DND-41 (cell line): ENCODE data around the gene CACNA1H.

Experiments
- EZH2 ChIP-seq: IDR thresholded peaks from 3 replicates; pipeline ENCODE4 v1.6.1; 2012; ENCODE audit warnings: borderline replicate concordance, low read depth, mild to moderate bottlenecking, moderate library complexity, low read length, inconsistent platforms; ENCODE audit not compliant: severe bottlenecking
- TF ChIP-seq, protein P1 (sequence below): IDR thresholded peaks from 2 replicates; pipeline ENCODE4 v1.5.1; 2012; ENCODE audit warnings: borderline replicate concordance, low read length, moderate library complexity, mild to moderate bottlenecking; ENCODE audit not compliant: poor library complexity, severe bottlenecking; ENCODE audit errors: extremely low read depth

DNA sequence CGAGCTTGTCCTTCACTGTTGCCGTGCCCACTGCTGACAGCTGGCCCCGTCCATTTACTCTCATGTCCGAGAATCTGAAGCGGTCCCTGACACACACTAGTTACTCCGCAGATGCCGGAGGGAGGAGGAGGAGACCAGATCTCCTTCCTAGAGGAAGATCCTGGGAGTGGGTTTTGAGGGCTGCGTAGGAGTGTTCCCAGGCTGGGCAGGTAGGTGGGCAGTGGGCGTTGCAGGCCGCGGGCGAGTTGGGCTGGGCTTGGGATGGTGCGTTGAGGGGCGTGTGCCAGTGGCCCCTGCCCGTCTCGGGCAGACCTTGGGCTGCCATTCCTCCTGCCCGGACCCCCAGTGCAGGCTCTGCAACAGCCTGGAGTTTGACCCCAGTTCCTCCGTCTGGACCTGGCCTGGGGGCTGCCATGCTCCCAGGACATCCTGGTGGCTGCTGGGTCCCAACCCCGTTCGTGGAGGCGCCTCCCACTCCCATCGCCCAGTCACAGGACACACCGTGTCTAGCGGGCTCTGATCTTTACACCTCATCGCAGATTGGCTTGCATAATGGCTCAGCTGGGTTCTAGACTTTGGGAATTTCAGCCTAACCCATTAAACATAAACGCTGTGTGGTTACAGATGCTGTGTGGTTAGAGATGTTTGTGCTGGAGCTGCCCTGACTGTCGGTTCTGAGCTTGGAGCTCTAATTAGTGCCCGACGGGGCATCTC is 22.8 kb downstream of the CACNA1H start:
- TF ChIP-seq, protein P1, sequence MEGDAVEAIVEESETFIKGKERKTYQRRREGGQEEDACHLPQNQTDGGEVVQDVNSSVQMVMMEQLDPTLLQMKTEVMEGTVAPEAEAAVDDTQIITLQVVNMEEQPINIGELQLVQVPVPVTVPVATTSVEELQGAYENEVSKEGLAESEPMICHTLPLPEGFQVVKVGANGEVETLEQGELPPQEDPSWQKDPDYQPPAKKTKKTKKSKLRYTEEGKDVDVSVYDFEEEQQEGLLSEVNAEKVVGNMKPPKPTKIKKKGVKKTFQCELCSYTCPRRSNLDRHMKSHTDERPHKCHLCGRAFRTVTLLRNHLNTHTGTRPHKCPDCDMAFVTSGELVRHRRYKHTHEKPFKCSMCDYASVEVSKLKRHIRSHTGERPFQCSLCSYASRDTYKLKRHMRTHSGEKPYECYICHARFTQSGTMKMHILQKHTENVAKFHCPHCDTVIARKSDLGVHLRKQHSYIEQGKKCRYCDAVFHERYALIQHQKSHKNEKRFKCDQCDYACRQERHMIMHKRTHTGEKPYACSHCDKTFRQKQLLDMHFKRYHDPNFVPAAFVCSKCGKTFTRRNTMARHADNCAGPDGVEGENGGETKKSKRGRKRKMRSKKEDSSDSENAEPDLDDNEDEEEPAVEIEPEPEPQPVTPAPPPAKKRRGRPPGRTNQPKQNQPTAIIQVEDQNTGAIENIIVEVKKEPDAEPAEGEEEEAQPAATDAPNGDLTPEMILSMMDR = no peak
- no peak for TF ChIP-seq EZH2
